ENCODE measurements around the gene HHLA2.

HHLA2 gene

GRCh38 chr3:108341911-108342310 is 45.6 kb downstream of the HHLA2 start:
- Histone ChIP-seq H3K36me3 (ENCODE audit: insufficient read depth, low read length) (no peaks in the 10 kb centered on the region), H3K79me2 (ENCODE audit: insufficient read depth, low read length) (no peaks in the 10 kb centered on the region), H3F3A (ENCODE audit: insufficient read depth, low read length) (no peaks in the 10 kb centered on the region), H3K4me1 (ENCODE audit: insufficient read depth, low read length, severe bottlenecking) (peaks cover 21% of the 10 kb centered on the region), H3K27me3 (ENCODE audit: insufficient read depth, low read length) (no peaks in the 10 kb centered on the region), H3K4me2 (ENCODE audit: low read length) (no peak overlapping the region), H4K20me1 (ENCODE audit: insufficient read depth, low read length) (no peaks in the 10 kb centered on the region), H3K9me2 (ENCODE audit: low read depth, low read length) (no peaks in the 10 kb centered on the region), H3K9ac (ENCODE audit: low read length) (no peak overlapping the region), H3K27ac (ENCODE audit: low read depth, low read length, poor library complexity, severe bottlenecking) (no peak overlapping the region), H3K4me3 (ENCODE audit: low read depth, low read length, poor library complexity, severe bottlenecking) (no peak overlapping the region), H2AFZ (ENCODE audit: low read length) (no peak overlapping the region), H3K9me3 (ENCODE audit: low read length) (no peaks in the 10 kb centered on the region)
- TF ChIP-seq EZH2 (IDR thresholded peaks at IDR 0.05; ENCODE audit: borderline replicate concordance, low read length) (no peak), CTCF (IDR thresholded peaks at IDR 0.05; ENCODE audit: low read length) (no peak)

GRCh38 chr3:108342837-108343486 is 46.6 kb downstream of the HHLA2 start:
- H3K9me2 ChIP-seq (ENCODE audit: low read depth, low read length) = no peaks in the 10 kb centered on the region
- H3K36me3 ChIP-seq (ENCODE audit: insufficient read depth, low read length) = no peaks in the 10 kb centered on the region
- no peaks in the 10 kb centered on the region for H4K20me1 ChIP-seq (ENCODE audit: insufficient read depth, low read length)
- H3K27me3 ChIP-seq (ENCODE audit: insufficient read depth, low read length) = no peaks in the 10 kb centered on the region
- peaks cover 27% of the 10 kb centered on the region for H3K4me1 ChIP-seq (ENCODE audit: insufficient read depth, low read length, severe bottlenecking)
- H3K79me2 ChIP-seq (ENCODE audit: insufficient read depth, low read length) = no peaks in the 10 kb centered on the region
- no peak overlapping the region for H2AFZ ChIP-seq (ENCODE audit: low read length)
- H3F3A ChIP-seq (ENCODE audit: insufficient read depth, low read length) = no peaks in the 10 kb centered on the region
- H3K27ac ChIP-seq (ENCODE audit: low read depth, low read length, poor library complexity, severe bottlenecking) = no peak overlapping the region
- no peak overlapping the region for H3K4me3 ChIP-seq (ENCODE audit: low read depth, low read length, poor library complexity, severe bottlenecking)
- no peak overlapping the region for H3K9ac ChIP-seq (ENCODE audit: low read length)
- TF ChIP-seq EZH2 (IDR thresholded peaks at IDR 0.05; ENCODE audit: borderline replicate concordance, low read length) (no peak), CTCF (IDR thresholded peaks at IDR 0.05; ENCODE audit: low read length) (no peak)
- no peak overlapping the region for H3K4me2 ChIP-seq (ENCODE audit: low read length)
- H3K9me3 ChIP-seq (ENCODE audit: low read length) = no peaks in the 10 kb centered on the region

GRCh38 chr3:108343491-108343890 is 47.1 kb downstream of the HHLA2 start:
- H3K79me2 ChIP-seq (ENCODE audit: insufficient read depth, low read length) = no peaks in the 10 kb centered on the region
- no peak overlapping the region for H3K27ac ChIP-seq (ENCODE audit: low read depth, low read length, poor library complexity, severe bottlenecking)
- no peaks in the 10 kb centered on the region for H4K20me1 ChIP-seq (ENCODE audit: insufficient read depth, low read length)
- H3K4me1 ChIP-seq (ENCODE audit: insufficient read depth, low read length, severe bottlenecking) = peaks cover 27% of the 10 kb centered on the region
- H3K27me3 ChIP-seq (ENCODE audit: insufficient read depth, low read length) = no peaks in the 10 kb centered on the region
- no peak overlapping the region for H3K9ac ChIP-seq (ENCODE audit: low read length)
- H2AFZ ChIP-seq (ENCODE audit: low read length) = no peak overlapping the region
- no peak overlapping the region for H3K4me3 ChIP-seq (ENCODE audit: low read depth, low read length, poor library complexity, severe bottlenecking)
- no peaks in the 10 kb centered on the region for H3K9me2 ChIP-seq (ENCODE audit: low read depth, low read length)
- no peak overlapping the region for H3K4me2 ChIP-seq (ENCODE audit: low read length)
- no peaks in the 10 kb centered on the region for H3K36me3 ChIP-seq (ENCODE audit: insufficient read depth, low read length)
- TF ChIP-seq CTCF (IDR thresholded peaks at IDR 0.05; ENCODE audit: low read length) = no peak
- TF ChIP-seq EZH2 (IDR thresholded peaks at IDR 0.05; ENCODE audit: borderline replicate concordance, low read length) = no peak
- H3F3A ChIP-seq (ENCODE audit: insufficient read depth, low read length) = no peaks in the 10 kb centered on the region
- H3K9me3 ChIP-seq (ENCODE audit: low read length) = no peaks in the 10 kb centered on the region
